Activated gamma-delta T cell treated with anti-CD3 and anti-CD28 coated beads, Interleukin-2, amount 50 U/mL, for 16 hours (primary cell): Measurements from ENCODE around the gene OSTF1.
A peak's percentile ranks its signal among the peaks of the same experiment; 100 is the strongest.

Experiments used
- DNase-seq: peaks from one replicate; pipeline ENCODE4 v3.0.0-alpha.2; 2020; ENCODE audit warnings: low read depth

The OSTF1 gene, protein sequence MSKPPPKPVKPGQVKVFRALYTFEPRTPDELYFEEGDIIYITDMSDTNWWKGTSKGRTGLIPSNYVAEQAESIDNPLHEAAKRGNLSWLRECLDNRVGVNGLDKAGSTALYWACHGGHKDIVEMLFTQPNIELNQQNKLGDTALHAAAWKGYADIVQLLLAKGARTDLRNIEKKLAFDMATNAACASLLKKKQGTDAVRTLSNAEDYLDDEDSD

DNA sequence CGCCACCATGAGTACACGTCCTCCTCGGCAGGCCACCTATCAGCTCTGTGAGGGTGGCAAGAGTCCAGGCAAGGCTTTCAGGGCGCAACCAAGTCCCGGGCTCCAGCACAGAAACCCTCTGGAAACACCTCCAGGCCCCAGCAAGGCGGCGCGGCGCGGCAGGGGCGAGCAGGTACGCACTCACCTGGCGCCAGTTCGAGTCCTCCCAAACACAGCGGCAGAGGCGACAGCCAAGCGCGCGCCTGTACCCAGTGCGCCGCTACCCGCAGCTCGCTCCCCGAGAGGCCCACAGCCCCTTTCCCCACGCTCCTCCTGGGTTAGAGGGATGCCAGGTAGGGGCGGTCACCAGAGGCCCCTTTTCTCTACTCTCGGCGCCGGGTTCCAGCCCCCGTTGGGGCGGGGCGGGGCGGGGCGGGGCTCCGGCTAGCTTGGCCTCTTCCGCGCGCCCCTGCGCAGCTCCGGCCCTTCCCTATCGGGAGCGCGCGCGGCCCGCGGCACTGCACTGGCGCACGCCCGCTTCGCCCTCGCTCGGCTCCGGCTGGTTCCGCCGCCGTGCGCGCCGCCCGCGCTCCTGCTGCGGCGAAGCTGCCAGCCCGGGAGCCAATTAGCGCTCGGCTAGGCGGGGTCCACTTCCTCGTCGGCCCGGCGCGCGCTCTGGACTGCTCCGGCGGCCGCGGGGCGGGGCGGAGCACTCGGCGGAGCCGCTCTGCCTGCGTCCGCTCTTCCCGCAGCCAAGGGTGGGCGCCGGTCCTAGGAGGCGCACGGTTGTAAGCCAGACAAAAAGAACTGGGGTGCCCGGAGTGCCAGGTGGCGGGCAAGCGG lies at the start of gene OSTF1, which contains the start of gene NMRK1:
Gene OSTF1 (plus strand): TSS at position 691 of the 822 bp plus-strand sequence. CDS start 179 bp downstream, outside the sequence.
Gene NMRK1 (minus strand): TSS at position 332 of the 822 bp plus-strand sequence. CDS start 5,040 bp downstream, outside the sequence.
- DNase-seq, result peak; percentile 87

DNA sequence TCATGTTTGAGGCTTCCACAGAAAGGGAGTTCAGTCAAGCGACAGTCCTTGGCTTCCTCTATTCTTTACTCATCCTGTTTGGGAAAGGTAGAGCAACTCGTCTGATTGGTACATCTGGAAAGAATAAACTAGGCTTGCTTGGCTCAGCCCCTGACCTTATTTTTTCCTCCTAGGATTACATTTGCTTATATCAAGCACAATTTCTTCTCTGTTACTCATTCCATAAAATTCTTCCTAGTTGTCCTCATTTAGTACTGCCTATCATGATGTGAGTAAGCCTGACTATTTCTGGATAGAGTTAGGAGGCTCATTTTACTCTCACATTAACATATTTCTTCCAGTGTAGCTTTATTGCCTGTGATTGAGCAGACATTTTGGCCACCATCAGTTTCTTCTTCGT lies 49.3 kb upstream of the OSTF1 start:
- DNase-seq, result no peak

DNA sequence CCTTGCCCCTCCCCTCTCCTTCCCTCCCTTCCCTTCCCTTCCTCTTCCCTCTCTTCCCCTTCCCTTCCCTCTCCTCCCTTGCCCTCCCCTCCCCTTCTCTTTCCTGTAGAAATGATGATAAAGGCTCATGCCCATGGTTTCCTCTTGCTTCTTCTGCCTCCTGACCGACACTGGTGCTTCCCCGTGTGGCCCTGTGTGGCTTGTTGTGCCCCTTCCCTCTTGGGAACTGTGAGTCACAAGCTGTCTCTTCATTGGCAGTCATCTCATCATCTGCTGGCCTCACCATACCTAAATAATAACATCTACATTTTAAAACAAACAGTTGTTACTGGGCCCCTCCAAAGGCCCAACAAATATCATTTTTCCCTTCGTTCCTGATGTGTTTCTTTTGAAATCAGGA lies 48.5 kb upstream of the OSTF1 start:
- DNase-seq, result no peak

DNA sequence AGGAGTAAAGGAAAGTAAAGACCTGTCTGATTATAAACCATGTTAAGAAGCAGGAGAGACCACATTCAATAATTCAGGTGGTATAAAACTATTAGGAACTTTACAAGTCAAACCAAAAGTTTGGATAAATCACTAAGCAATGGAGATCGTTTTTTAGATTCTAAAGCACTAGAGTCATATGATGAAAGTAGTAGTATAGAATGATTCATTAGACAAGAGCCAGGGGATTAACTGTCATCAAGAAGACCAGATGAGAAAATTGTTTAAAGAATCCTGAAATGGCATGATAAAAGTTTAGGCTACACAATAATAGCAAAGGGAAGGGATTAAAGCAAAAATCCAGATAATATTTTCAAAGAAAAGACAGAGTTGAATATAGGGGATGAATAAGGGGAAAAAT lies 47.3 kb upstream of the OSTF1 start:
- no peak for DNase-seq

DNA sequence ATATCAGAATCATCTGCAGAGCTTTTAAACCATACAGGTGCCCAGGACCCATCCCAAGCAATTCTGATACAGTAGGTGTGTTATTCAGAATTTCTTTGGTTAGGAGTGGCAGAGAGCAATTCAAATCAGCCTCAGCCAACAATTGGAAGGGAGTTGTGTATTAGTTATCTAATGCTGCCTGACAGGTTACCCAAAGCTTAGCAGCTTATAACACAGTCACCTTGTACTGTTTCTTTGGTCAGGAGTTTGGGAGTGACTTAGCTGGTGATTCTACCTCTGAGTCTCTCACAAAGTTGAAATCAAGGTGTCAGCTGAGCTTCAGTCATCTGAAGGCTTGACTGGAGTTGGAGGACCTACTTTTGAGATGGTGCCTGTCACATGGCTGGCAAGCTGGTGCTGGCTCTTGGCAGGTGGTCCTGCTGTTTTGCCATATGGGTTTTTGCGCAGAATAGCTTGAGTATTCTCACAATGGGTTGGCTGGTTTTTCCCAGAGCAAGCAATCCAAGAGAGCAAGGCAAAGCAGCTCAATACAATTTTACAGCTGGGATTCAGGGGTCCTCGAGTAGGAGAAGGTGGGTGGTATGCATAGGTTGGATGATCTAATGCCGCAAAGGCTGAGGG lies 41.5 kb upstream of the OSTF1 start:
- DNase-seq, result no peak

DNA sequence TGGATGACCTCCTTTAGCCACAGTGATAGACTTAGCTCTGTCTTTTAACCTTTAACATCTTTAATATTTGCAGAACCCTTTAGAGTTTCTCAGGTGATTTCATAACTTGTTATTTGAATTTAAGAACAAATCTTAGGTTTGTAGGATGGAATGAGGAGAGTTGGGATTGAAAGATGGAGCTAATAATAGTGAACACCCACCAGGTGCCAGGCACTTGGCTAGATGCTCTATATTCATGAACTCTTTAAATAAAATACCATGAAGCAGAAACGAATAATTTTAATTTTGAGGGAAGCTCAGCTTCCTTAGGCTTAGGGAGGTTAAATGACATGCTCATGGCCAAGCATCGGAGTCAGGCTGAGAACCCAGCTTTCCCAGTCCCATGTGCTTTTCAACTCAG lies 40.8 kb upstream of the OSTF1 start:
- DNase-seq, result no peak

DNA sequence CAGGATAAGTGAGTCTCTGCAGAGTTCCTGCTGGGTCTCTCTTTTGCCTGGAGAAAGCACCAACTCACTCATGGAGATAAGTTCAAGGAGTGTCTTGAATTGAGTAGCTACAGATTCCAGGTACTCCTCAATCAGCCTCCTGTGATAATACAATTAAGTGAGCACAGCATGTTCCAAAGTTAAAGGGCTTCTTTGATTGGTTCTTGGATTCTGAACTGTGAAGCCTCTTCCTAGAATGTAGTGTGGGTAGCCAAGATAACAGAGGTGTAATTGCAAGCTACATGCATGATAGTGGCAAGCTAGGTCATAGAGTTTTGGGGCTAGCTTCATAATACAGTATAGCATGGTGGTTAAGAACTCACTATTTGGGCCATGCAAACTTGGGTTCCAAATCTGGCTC lies 37.0 kb upstream of the OSTF1 start:
- no peak for DNase-seq

DNA sequence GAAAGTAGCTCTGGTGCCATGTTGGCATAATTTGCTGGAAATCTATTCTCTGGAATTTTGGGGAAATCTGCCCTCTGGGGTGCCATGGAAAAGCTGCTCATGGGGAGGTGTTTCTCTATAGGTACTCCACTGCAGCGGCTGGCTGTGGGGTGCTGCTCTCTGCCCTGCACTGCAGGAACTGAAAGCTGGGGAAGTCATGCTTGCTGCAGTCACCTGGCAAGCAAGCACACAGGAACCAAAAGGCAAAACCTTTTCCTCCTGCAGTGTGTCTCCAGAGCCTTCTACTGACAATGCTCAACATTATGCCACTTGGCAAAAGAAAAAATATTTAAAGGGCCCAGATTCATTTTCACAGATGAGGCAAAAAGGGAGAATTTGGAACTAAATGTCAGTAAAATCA lies 34.4 kb upstream of the OSTF1 start:
- DNase-seq, result no peak

DNA sequence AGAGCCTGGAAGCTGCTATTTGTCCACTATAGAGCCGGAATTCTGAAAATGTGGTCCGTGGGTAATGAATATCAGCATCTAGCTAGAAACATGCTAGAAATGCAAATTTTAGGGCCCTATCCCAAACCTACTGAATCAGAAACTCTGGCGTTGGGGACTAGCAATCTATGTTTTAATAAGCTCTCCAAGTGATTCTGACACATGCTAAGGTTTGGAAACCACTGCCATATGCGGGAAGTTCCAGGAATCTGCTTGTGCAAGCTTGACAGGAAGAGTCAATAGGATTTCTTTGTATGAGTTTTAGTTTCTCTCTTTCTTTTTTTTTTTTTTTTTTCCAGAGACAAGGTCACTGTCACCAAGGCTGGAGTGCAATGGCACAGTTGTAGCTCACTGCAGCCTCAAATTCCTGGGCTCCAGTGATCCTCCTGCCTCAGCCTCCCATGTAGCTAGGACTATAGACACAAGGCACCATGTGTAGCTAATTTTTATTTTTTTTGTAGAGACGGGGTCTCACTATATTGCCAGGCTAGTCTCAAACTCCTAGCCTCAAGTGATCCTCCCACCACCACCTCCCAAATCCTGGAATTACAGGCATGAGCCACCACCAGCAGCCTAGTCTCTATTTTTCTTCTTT lies 33.8 kb upstream of the OSTF1 start:
- no peak for DNase-seq

DNA sequence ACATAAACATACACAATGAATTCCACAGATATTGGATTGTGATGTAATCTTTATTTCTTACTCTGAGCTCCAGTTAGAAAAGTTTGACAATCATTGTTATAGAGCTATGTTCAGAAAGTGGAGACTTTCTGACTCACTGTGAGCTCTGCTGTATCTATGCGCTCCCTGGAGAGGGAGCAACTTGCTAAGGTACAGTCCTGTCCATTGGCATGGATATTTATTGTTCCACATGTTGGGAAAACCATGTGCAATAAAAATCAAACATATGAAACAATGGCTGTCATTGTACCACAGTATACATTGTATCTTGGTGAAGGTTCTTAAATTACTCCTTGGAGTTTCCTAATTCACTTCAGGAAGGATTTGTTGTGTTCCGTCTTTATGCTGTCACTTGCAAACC lies 27.1 kb upstream of the OSTF1 start:
- no peak for DNase-seq

DNA sequence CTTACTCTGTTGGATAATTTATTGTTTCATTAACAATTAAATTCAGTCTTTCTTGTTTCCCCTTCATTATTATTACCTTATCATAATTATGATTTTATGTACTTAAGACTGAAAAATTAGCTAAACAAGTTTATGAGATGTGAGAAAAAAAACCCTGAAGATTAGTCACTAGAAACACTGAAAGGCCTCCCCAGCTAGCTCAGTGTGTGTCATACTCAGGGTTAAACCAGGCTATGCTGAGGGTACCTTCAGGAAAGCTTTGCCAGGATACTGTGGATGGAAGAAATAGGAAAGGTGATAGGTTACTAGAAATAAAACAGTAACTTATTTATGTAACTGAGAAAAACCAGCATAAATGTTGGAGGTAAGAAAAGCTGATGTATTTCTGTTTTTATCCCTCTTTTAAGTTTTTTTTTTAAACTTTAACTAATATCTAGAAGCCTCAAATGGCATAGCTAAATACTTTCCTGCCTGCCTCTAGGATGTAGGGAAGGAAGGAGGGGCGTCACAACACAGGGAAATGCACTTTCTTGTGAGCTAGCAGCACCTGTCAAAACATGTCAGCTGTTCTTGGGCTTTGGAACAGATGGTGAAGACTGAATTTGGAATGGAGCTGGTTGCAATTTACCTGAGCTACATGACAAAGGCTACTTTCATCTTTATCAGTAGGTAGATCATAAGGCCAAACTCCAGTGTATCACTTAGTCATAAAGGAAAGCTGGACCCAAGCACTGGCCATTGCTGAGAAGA lies 24.6 kb upstream of the OSTF1 start:
- no peak for DNase-seq

DNA sequence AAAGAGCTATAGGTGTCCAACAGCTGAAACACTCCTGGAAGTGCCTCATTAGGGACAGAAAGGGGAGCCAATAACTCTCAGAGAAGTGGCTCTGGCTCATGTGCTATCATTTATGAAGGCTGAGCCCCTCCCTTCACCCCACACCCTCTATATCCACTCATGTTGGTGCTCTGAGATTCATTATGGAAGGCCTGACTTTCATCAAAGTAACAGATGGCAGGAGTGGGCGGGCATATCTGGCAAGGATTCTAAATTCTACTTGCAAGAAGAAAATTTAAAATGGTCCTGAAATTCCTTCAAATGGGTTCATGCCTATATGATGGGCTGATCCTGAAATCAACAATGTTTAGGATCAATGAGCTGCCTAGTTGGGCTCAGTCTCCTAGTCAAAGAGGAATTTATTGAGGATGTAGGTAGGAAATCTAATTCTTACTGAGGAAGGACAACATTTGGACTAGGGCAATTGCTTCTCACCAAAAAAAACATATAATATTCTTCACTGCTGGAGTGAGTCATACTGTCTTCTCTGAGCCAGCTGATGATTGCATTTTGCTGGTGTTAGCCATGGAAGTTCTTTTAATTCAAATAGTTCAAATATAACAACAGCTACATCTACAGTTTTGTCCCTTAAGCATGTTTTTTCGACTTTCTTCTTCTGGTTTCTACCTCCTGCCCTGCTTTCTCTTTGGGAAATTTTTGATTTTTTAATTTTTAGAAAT lies 23.8 kb upstream of the OSTF1 start:
- DNase-seq, result no peak

DNA sequence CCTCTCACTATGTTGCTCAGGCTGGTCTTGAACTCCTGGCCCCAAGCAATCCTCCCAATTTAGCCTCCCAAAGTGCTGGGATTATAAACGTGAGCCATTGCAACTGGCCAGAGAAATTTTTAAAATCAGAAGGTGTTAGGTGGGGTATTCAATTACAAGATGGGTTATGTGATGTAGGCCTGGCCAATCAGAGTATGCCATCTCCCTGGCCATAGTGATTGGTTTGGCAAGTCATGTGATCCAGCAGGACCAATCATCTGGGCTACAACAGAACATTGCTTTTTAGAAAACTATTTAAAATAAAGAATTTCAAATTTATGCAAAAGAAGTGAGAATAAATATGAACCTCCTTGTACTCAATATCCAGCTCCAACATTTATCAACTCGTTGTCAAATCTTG lies 22.8 kb upstream of the OSTF1 start:
- DNase-seq, result no peak

DNA sequence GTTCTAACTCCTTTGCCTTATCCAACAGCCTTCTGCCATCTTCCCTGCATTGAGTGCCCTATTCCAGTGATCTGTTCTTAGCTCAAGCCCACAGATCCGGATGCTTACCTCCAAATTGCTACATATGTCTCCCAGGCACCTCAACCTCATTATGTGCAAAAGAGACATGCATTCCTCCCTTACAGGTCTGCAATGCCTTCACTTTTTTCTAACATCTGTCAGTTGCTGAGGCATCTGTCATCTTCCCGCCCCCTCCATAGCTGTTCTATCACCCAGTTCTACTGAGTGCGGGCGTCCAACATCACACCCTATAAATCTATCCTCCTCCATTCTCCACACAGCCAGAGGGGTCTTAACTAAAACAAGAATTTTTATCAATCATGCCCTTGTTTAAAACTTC lies 20.4 kb upstream of the OSTF1 start:
- no peak for DNase-seq

DNA sequence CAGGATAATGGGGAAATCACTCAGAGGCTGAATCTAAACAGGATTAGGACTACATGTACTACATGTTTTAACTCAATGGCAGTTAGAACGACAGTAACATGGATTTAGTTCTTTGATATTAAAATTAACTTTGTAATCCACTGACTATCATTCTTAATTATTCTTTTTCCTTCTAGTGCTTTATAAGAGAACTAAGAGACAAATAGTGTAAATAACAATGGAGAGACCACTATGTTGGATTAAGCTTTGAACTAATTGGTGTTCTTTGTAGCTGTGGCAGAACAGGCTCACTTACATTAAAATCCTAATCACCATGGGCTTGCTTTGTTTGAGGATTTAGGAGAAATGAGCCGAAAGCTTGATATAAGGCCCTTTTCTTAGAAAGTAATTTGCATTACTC lies 19.1 kb upstream of the OSTF1 start:
- DNase-seq, result no peak

DNA sequence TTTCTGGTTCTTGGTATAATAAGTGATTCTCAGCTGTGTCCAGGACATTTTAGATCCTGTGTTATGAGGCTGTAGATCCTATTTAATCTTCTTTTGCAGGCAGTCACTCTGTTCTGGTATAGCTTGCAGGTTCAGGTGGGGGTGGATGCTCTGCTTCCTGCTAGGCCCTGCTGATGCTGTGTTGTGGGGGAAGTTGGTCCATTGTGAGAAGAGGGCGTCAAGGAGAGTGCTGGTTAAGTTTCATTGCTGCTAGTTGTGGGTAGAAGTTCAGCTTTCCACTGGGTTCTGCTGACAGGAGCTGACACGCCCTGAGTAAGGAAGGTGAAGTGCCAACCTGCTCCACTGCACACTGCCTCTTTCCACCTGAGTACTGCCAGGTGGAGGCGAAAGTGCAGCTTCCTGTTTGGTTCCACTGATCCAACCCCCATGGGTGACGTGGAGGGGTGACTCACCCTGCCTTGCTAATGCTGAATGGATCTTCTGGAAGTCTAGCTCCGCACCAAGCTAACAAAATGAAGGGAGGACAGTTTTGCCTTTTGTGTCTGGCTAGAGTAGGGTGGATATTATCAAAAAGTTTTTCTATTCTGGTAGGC lies 16.7 kb upstream of the OSTF1 start:
- no peak for DNase-seq

DNA sequence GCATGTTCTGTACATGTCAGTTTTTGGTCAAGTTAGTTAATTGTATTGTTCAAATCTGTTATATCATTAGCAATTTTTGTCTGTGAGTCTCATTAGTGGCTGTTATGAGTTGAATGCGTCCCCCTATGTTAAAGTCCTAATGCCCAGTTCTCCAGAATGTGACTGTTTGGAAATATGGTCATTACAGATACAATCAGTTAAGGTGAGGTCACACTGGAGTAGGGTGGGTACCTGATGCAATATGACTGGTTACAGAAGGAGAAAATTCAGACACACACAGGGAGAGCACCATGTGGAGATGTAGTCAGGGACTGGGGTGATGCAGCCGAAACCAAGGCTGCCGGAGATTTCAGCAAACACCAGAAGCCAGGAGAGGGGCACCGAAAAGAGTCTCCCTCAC lies 15.4 kb upstream of the OSTF1 start:
- DNase-seq, result no peak

DNA sequence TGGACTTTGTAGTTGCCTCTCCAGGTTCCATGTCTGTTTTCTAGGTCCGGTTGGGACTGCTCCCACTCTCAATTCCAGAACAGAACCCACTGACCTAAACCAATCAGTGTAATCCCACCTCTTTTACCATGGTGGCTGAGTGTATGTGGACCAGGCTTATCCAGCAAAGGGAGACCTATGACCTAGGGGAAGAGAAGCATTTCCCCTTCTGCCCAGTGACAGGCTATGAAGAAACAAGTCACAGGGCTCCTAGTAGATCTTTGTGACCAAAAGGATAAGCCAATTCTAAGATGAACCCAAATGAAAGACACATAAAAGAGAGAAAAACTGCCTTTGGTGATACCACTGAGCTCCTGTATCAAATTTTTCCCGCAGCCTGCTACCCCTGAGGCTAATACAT lies 6.7 kb upstream of the OSTF1 start:
- DNase-seq, result no peak

DNA sequence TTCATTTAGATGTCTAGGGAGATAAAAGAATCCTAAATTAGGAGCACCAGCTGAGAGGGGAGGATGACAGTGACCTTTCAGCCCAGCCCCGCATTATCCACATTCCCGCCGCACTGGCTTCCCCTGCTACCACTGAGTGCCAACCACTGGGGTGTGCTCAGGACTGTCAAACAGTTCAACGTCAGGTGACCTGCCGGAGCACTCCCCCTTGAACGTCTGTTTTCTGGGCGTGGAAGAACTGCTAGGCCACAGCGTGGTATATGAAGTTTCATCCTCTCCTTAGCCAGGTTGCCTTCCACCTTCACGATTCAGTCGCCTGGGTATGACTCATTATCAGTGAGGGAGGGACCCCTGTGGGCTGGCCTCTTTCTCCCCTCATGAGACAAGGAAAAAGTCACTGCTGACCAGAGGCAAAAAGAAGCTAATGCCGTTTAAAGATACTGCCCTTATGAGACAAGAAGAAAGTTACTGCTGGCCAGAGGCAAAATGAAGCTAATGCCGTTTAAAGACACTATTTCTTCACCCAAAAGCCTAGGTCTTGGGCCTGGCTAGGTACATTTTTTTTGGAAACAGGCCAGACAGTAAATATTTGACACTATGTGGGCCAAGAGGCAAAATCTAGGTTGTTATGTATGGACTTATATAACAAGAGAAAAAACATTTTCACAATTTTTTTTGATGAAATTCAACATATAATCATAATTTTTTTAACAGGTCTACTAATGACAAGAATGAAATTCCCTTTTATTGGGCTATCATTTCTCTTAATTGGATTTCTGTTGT lies 4.9 kb upstream of the OSTF1 start:
- no peak for DNase-seq

DNA sequence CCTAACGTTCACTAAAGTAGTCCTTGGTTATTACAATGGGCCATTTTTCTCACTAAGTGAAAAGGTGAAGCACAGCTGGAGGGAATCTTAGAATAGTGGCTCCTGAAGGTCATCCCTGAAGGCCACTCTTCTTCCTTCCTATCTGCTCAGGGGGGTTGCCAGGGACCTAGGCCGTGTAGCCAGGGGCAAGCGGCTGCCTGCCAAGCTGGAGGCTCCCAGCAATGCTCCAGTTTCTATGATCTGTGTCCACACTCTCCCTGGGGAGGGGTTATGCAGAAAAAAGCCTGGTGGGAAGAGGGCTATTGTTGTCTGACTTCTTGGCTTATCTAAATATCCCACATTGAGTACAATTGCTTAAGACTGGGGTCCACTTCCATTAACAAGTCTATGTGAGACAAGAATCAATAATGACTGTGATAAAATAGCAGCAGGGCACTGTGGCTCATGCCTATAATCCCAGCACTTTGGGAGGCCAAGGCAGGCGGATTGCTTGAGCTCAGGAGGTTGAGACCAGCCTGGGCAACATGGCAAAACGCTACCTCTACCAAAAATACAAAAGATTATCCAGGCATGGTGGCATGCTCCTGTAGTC lies 4.1 kb upstream of the OSTF1 start:
- DNase-seq, result no peak
